ENCODE results near the gene TRAF4.
"Not testable (repeated sequence)": the region's sequence is repeated elsewhere in the genome, so short reads cannot be mapped to it uniquely, and the experiment has no call there.

The TRAF4 gene

GRCh38 chr17:28712705-28713415, 31.0 kb upstream of the TRAF4 start:
- FAIRE-seq (no peak), DNase-seq (ENCODE audit: insufficient read length, low spot score) (no peak)
- TF ChIP-seq PAX5 (IDR thresholded peaks at IDR 0.05; ENCODE audit: insufficient read depth, low read length, severe bottlenecking) (no peak), POU2F2 (IDR thresholded peaks at IDR 0.05; ENCODE audit: low read depth, low read length) (no peak)

- FAIRE-seq (no peak), DNase-seq (ENCODE audit: insufficient read length, low spot score) (no peak)
- TF ChIP-seq SPI1 (IDR thresholded peaks at IDR 0.05; ENCODE audit: low read depth, low read length) (no peak), PAX5 (IDR thresholded peaks at IDR 0.05; ENCODE audit: insufficient read depth, low read length, severe bottlenecking) (no peak), POLR2AphosphoS5 (IDR thresholded peaks at IDR 0.05; ENCODE audit: low read depth, low read length) (no peak), TAF1 (IDR thresholded peaks at IDR 0.05; ENCODE audit: low read depth, low read length) (no peak), POU2F2 (IDR thresholded peaks at IDR 0.05; ENCODE audit: low read depth, low read length) (no peak), POLR2A (IDR thresholded peaks at IDR 0.05; ENCODE audit: low read depth, low read length) (no peak)
Measured at GRCh38 chr17:28714281-28714680, 29.5 kb upstream of the TRAF4 start.

GRCh38 chr17:28715217-28715616, 28.6 kb upstream of the TRAF4 start:
- FAIRE-seq (no peak), DNase-seq (ENCODE audit: insufficient read length, low spot score) (no peak)
- no peak for TF ChIP-seq SPI1 (IDR thresholded peaks at IDR 0.05; ENCODE audit: low read depth, low read length)
- TF ChIP-seq PAX5 (IDR thresholded peaks at IDR 0.05; ENCODE audit: insufficient read depth, low read length, severe bottlenecking) = no peak
- no peak for TF ChIP-seq POLR2A (IDR thresholded peaks at IDR 0.05; ENCODE audit: low read depth, low read length)
- no peak for TF ChIP-seq TAF1 (IDR thresholded peaks at IDR 0.05; ENCODE audit: low read depth, low read length)
- no peak for TF ChIP-seq POLR2AphosphoS5 (IDR thresholded peaks at IDR 0.05; ENCODE audit: low read depth, low read length)
- no peak for TF ChIP-seq POU2F2 (IDR thresholded peaks at IDR 0.05; ENCODE audit: low read depth, low read length)

GRCh38 chr17:28716740-28717577, 26.9 kb upstream of the TRAF4 start:
- FAIRE-seq = no peak
- no peak for DNase-seq (ENCODE audit: insufficient read length, low spot score)
- TF ChIP-seq PAX5 (IDR thresholded peaks at IDR 0.05; ENCODE audit: insufficient read depth, low read length, severe bottlenecking) (no peak), POU2F2 (IDR thresholded peaks at IDR 0.05; ENCODE audit: low read depth, low read length) (no peak), SPI1 (IDR thresholded peaks at IDR 0.05; ENCODE audit: low read depth, low read length) (no peak), POLR2AphosphoS5 (IDR thresholded peaks at IDR 0.05; ENCODE audit: low read depth, low read length) (no peak), POLR2A (IDR thresholded peaks at IDR 0.05; ENCODE audit: low read depth, low read length) (no peak), TAF1 (IDR thresholded peaks at IDR 0.05; ENCODE audit: low read depth, low read length) (no peak)

GRCh38 chr17:28717578-28718332, 26.1 kb upstream of the TRAF4 start, which contains the start of gene RAB34:
Gene RAB34, minus strand, starts transcription at chr17:28717868. Its CDS starts 602 bp downstream, at chr17:28717266.
- FAIRE-seq = peak; percentile 5
- no peak for TF ChIP-seq POLR2AphosphoS5 (IDR thresholded peaks at IDR 0.05; ENCODE audit: low read depth, low read length)
- TF ChIP-seq POU2F2 (IDR thresholded peaks at IDR 0.05; ENCODE audit: low read depth, low read length) = no peak
- no peak for TF ChIP-seq TAF1 (IDR thresholded peaks at IDR 0.05; ENCODE audit: low read depth, low read length)
- TF ChIP-seq PAX5 (IDR thresholded peaks at IDR 0.05; ENCODE audit: insufficient read depth, low read length, severe bottlenecking) = no peak
- TF ChIP-seq SPI1 (IDR thresholded peaks at IDR 0.05; ENCODE audit: low read depth, low read length) = no peak
- no peak for TF ChIP-seq POLR2A (IDR thresholded peaks at IDR 0.05; ENCODE audit: low read depth, low read length)
- no peak for DNase-seq (ENCODE audit: insufficient read length, low spot score)

GRCh38 chr17:28718333-28719020, 25.3 kb upstream of the TRAF4 start:
- FAIRE-seq (no peak), DNase-seq (ENCODE audit: insufficient read length, low spot score) (no peak)
- TF ChIP-seq POU2F2 (IDR thresholded peaks at IDR 0.05; ENCODE audit: low read depth, low read length) (no peak), SPI1 (IDR thresholded peaks at IDR 0.05; ENCODE audit: low read depth, low read length) (no peak), POLR2AphosphoS5 (IDR thresholded peaks at IDR 0.05; ENCODE audit: low read depth, low read length) (no peak), PAX5 (IDR thresholded peaks at IDR 0.05; ENCODE audit: insufficient read depth, low read length, severe bottlenecking) (no peak), POLR2A (IDR thresholded peaks at IDR 0.05; ENCODE audit: low read depth, low read length) (no peak), TAF1 (IDR thresholded peaks at IDR 0.05; ENCODE audit: low read depth, low read length) (no peak)

GRCh38 chr17:28719021-28719433, 24.8 kb upstream of the TRAF4 start:
- FAIRE-seq = no peak
- TF ChIP-seq POLR2AphosphoS5 (IDR thresholded peaks at IDR 0.05; ENCODE audit: low read depth, low read length) = no peak
- no peak for TF ChIP-seq POU2F2 (IDR thresholded peaks at IDR 0.05; ENCODE audit: low read depth, low read length)
- TF ChIP-seq SPI1 (IDR thresholded peaks at IDR 0.05; ENCODE audit: low read depth, low read length) = no peak
- no peak for TF ChIP-seq TAF1 (IDR thresholded peaks at IDR 0.05; ENCODE audit: low read depth, low read length)
- no peak for TF ChIP-seq PAX5 (IDR thresholded peaks at IDR 0.05; ENCODE audit: insufficient read depth, low read length, severe bottlenecking)
- no peak for TF ChIP-seq POLR2A (IDR thresholded peaks at IDR 0.05; ENCODE audit: low read depth, low read length)
- no peak for DNase-seq (ENCODE audit: insufficient read length, low spot score)

GRCh38 chr17:28720247-28720996, 23.4 kb upstream of the TRAF4 start:
- no peak for FAIRE-seq
- DNase-seq (ENCODE audit: insufficient read length, low spot score) = no peak
- TF ChIP-seq POLR2A (IDR thresholded peaks at IDR 0.05; ENCODE audit: low read depth, low read length) (peak; percentile 61), POU2F2 (IDR thresholded peaks at IDR 0.05; ENCODE audit: low read depth, low read length) (no peak), POLR2AphosphoS5 (IDR thresholded peaks at IDR 0.05; ENCODE audit: low read depth, low read length) (peak; percentile 82; the same call in 1 of the 2 replicates)

- FAIRE-seq = not testable (repeated sequence)
Measured at GRCh38 chr17:28720997-28721329, 22.8 kb upstream of the TRAF4 start.

More at GRCh38 chr17:28720997-28721329, 22.8 kb upstream of the TRAF4 start:
- not testable (repeated sequence) for DNase-seq (ENCODE audit: insufficient read length, low spot score)
